GM23338 (cell line): Measurements from ENCODE around the gene SMAGP. TPM values are rescaled to one million over a fixed set of nuclear protein-coding genes. Genes with fewer than 3 reads are reported as not detected.

ENCODE experiments used
- ATAC-seq: fragments of 200-7000 bp; cut with Tn5 transposase; 3 replicates; pipeline ENCODE4 v1.9.1; 2020
- DNase-seq: peaks from one replicate; pipeline ENCODE4 v3.0.0-alpha.2; 2015; ENCODE audit warnings: low spot score
- H2AFZ ChIP-seq: fragments of 200-600 bp; sonication (generic); 2 replicates; pipeline ENCODE4 v1.8.0; 2016; ENCODE audit warnings: antibody characterized with exemption, mild to moderate bottlenecking, moderate library complexity
- H3F3A ChIP-seq: fragments of 200-600 bp; sonication (generic); replicated peaks from 2 replicates; pipeline ENCODE4 v1.8.0; 2017; ENCODE audit warnings: antibody characterized with exemption, mixed run types, low read depth
- H3K27ac ChIP-seq: fragments of 200-600 bp; sonication (generic); 2 replicates; pipeline ENCODE4 v1.6.1; 2016; ENCODE audit warnings: low read depth
- H3K27me3 ChIP-seq: fragments of 200-600 bp; sonication (generic); 2 replicates; pipeline ENCODE4 v1.8.0; 2016; ENCODE audit warnings: mild to moderate bottlenecking, mixed run types, moderate library complexity; ENCODE audit not compliant: insufficient read depth
- H3K36me3 ChIP-seq: fragments of 200-600 bp; sonication (generic); 2 replicates; pipeline ENCODE4 v1.8.0; 2016; ENCODE audit warnings: mild to moderate bottlenecking; ENCODE audit not compliant: insufficient read depth
- H3K4me1 ChIP-seq: fragments of 200-600 bp; sonication (generic); 2 replicates; pipeline ENCODE4 v1.8.0; 2016; ENCODE audit warnings: mild to moderate bottlenecking, moderate library complexity; ENCODE audit not compliant: insufficient read depth
- H3K4me2 ChIP-seq: fragments of 200-600 bp; sonication (generic); 2 replicates; pipeline ENCODE4 v1.7.1; 2017; ENCODE audit warnings: mixed run types
- H3K4me3 ChIP-seq: fragments of 200-600 bp; sonication (generic); 2 replicates; pipeline ENCODE4 v1.6.1; 2016; ENCODE audit warnings: mixed run types
- H3K79me2 ChIP-seq: fragments of 200-600 bp; sonication (generic); replicated peaks from 2 replicates; pipeline ENCODE4 v1.8.0; 2017; ENCODE audit warnings: mild to moderate bottlenecking; ENCODE audit not compliant: insufficient read depth
- H3K9me2 ChIP-seq: fragments of 200-600 bp; sonication (generic); 2 replicates; pipeline ENCODE4 v1.8.0; 2017; ENCODE audit not compliant: insufficient read depth
- H4K20me1 ChIP-seq: fragments of 200-600 bp; sonication (generic); replicated peaks from 2 replicates; pipeline ENCODE4 v1.8.0; 2017; ENCODE audit warnings: mild to moderate bottlenecking; ENCODE audit not compliant: insufficient read depth
- H3K27ac Mint-ChIP-seq: 2 replicates; pipeline ENCODE4 v1.8.0; 2020; ENCODE audit warnings: inconsistent platforms, mild to moderate bottlenecking, moderate library complexity, mixed read lengths
- H3K27me3 Mint-ChIP-seq: 3 replicates; pipeline ENCODE4 v1.8.0; 2022; ENCODE audit warnings: low read depth, mild to moderate bottlenecking, moderate library complexity, mixed read lengths, inconsistent platforms; ENCODE audit not compliant: insufficient read depth, poor library complexity
- H3K36me3 Mint-ChIP-seq: 3 replicates; pipeline ENCODE4 v1.8.0; 2021; ENCODE audit warnings: low read depth, mild to moderate bottlenecking, inconsistent platforms, moderate library complexity, mixed read lengths
- H3K4me1 Mint-ChIP-seq: 3 replicates; pipeline ENCODE4 v1.8.0; 2020; ENCODE audit warnings: mild to moderate bottlenecking, inconsistent platforms, mixed read lengths
- H3K4me3 Mint-ChIP-seq: 3 replicates; pipeline ENCODE4 v1.8.0; 2021; ENCODE audit warnings: moderate library complexity, mild to moderate bottlenecking, inconsistent platforms, mixed read lengths
- H3K9me3 Mint-ChIP-seq: 3 replicates; pipeline ENCODE4 v1.8.0; 2020; ENCODE audit warnings: moderate library complexity, mild to moderate bottlenecking, inconsistent platforms, mixed read lengths
- CREB1 ChIP-seq: fragments of 250-450 bp; sonication (Bioruptor Pico); IDR thresholded peaks from 2 replicates; pipeline ENCODE4 v1.5.0; 2020; ENCODE audit warnings: low read depth, mild to moderate bottlenecking, moderate library complexity
- EZH2 ChIP-seq: fragments of 200-600 bp; sonication (generic); IDR thresholded peaks from one replicate; pipeline ENCODE4 v1.8.0; 2017; ENCODE audit warnings: antibody characterized with exemption, mild to moderate bottlenecking, low read depth; ENCODE audit not compliant: unreplicated experiment
- EZH2phosphoT487 ChIP-seq: fragments of 200-600 bp; sonication (generic); IDR thresholded peaks from one replicate; pipeline ENCODE4 v1.8.1; 2018; ENCODE audit warnings: antibody characterized with exemption; ENCODE audit not compliant: unreplicated experiment
- JUNB ChIP-seq: IDR thresholded peaks from one replicate; pipeline ENCODE4 v1.6.1; 2016; ENCODE audit warnings: antibody characterized with exemption; ENCODE audit not compliant: unreplicated experiment
- NANOG ChIP-seq: IDR thresholded peaks from 2 replicates; pipeline ENCODE4 v1.6.1; 2016; ENCODE audit warnings: antibody characterized with exemption, borderline replicate concordance
- POLR2AphosphoS5 ChIP-seq: IDR thresholded peaks from 2 replicates; pipeline ENCODE4 v1.6.1; 2016; ENCODE audit warnings: antibody characterized with exemption, low read depth
- STAT1 ChIP-seq: IDR thresholded peaks from one replicate; pipeline ENCODE4 v1.6.1; 2016; ENCODE audit warnings: antibody characterized with exemption; ENCODE audit not compliant: unreplicated experiment
- ZNF114 ChIP-seq: fragments of 250-450 bp; sonication (Bioruptor Pico); IDR thresholded peaks from 2 replicates; pipeline ENCODE4 v1.5.0; 2020; ENCODE audit warnings: mild to moderate bottlenecking, moderate library complexity
- ZNF331 ChIP-seq: fragments of 250-450 bp; sonication (Bioruptor Pico); IDR thresholded peaks from 2 replicates; pipeline ENCODE4 v1.5.0; 2020; ENCODE audit warnings: low read depth, mild to moderate bottlenecking, moderate library complexity
- polyA plus RNA-seq: library from polyadenylated mRNA; unstranded; fragments of >200 nt; fragmentation: Nextera tagmentation; extraction: Ambion mirVana; gene quantifications from 2 replicates; pipeline ENCODE4 v1.2.1, GENCODE V29; 2016
- total RNA-seq: library from RNA; depleted of rRNA; stranded (reverse); fragments of >200 nt; shearing (Covaris generic); gene quantifications from 2 replicates; pipeline ENCODE4 v1.2.3, GENCODE V29; 2014
- TF ChIP-seq, protein P1 (sequence below): IDR thresholded peaks from one replicate; pipeline ENCODE4 v1.6.1; 2018; ENCODE audit warnings: antibody characterized with exemption; ENCODE audit not compliant: unreplicated experiment
- TF ChIP-seq, protein P2 (sequence below), 2 experiments: fragments of 200-600 bp in 1 of 2; sonication (generic) in 1 of 2; conservative IDR thresholded peaks; 2 replicates each; pipeline versions ENCODE4 v1.5.1 to v1.6.1; 2016 to 2017; ENCODE audit warnings: antibody characterized with exemption in 2 of 2, low read depth in 2 of 2, mild to moderate bottlenecking in 2 of 2, moderate library complexity in 1 of 2
- TF ChIP-seq, protein P3 (sequence below): IDR thresholded peaks from 2 replicates; pipeline ENCODE4 v1.6.1; 2016; ENCODE audit warnings: antibody characterized with exemption
- TF ChIP-seq, protein P4 (sequence below): fragments of 250-450 bp; sonication (Bioruptor Pico); IDR thresholded peaks from 2 replicates; pipeline ENCODE4 v1.5.0; 2020; ENCODE audit warnings: mild to moderate bottlenecking, moderate library complexity

The SMAGP gene
- total and polyA plus RNA-seq, 2 experiments from 2014 or later: 4.7 to 8.2 TPM

DNA sequence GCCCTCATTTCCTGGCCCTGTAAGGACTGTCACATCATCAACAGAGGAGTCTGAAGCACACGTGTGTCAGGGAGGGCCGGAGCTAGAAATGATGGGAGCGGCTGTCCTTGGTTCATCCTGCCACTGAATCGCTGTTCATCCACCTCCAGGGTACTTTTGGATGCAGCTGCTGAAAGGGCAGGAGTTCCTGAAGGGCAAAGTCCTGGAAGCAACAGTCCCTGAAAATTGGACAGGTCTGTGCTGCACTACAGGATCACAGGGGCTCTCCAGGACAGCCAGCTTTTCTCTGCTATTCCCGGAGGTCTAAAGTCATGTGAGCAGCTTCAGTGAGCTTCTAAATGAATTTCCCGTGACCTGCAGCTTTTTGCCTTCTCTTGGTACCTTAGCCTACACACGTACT is 70.1 kb downstream of the SMAGP start:
- DNase-seq: no peak
- no peaks in the 10 kb centered on the region for H3K9me2 ChIP-seq
- Mint-ChIP-seq H3K4me1 (no peaks in the 10 kb centered on the region; the same call in 2 of the 3 replicates), H3K36me3 (no peaks in the 10 kb centered on the region), H3K27me3 (peaks cover 9% of the 10 kb centered on the region), H3K4me3 (no peak overlapping the region), H3K9me3 (no peaks in the 10 kb centered on the region), H3K27ac (no peak overlapping the region)
- H3K36me3 ChIP-seq: no peaks in the 10 kb centered on the region
- no peak overlapping the region for H3K4me2 ChIP-seq
- no peaks in the 10 kb centered on the region for H3K4me1 ChIP-seq
- TF ChIP-seq POLR2AphosphoS5 (no peak), EZH2 (no peak), JUNB (no peak), NANOG (no peak), ZNF331 (CRISPR knock-in tag) (no peak), ZNF114 (CRISPR knock-in tag) (no peak), STAT1 (no peak), EZH2phosphoT487 (no peak), CREB1 (CRISPR knock-in tag) (no peak)
- TF ChIP-seq, protein P1, sequence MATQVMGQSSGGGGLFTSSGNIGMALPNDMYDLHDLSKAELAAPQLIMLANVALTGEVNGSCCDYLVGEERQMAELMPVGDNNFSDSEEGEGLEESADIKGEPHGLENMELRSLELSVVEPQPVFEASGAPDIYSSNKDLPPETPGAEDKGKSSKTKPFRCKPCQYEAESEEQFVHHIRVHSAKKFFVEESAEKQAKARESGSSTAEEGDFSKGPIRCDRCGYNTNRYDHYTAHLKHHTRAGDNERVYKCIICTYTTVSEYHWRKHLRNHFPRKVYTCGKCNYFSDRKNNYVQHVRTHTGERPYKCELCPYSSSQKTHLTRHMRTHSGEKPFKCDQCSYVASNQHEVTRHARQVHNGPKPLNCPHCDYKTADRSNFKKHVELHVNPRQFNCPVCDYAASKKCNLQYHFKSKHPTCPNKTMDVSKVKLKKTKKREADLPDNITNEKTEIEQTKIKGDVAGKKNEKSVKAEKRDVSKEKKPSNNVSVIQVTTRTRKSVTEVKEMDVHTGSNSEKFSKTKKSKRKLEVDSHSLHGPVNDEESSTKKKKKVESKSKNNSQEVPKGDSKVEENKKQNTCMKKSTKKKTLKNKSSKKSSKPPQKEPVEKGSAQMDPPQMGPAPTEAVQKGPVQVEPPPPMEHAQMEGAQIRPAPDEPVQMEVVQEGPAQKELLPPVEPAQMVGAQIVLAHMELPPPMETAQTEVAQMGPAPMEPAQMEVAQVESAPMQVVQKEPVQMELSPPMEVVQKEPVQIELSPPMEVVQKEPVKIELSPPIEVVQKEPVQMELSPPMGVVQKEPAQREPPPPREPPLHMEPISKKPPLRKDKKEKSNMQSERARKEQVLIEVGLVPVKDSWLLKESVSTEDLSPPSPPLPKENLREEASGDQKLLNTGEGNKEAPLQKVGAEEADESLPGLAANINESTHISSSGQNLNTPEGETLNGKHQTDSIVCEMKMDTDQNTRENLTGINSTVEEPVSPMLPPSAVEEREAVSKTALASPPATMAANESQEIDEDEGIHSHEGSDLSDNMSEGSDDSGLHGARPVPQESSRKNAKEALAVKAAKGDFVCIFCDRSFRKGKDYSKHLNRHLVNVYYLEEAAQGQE: no peak
- TF ChIP-seq, protein P2, sequence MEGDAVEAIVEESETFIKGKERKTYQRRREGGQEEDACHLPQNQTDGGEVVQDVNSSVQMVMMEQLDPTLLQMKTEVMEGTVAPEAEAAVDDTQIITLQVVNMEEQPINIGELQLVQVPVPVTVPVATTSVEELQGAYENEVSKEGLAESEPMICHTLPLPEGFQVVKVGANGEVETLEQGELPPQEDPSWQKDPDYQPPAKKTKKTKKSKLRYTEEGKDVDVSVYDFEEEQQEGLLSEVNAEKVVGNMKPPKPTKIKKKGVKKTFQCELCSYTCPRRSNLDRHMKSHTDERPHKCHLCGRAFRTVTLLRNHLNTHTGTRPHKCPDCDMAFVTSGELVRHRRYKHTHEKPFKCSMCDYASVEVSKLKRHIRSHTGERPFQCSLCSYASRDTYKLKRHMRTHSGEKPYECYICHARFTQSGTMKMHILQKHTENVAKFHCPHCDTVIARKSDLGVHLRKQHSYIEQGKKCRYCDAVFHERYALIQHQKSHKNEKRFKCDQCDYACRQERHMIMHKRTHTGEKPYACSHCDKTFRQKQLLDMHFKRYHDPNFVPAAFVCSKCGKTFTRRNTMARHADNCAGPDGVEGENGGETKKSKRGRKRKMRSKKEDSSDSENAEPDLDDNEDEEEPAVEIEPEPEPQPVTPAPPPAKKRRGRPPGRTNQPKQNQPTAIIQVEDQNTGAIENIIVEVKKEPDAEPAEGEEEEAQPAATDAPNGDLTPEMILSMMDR (conservative IDR thresholded peaks at IDR 0.05; ENCODE audit: low read depth in 2 of 2): no peak
- TF ChIP-seq, protein P3, sequence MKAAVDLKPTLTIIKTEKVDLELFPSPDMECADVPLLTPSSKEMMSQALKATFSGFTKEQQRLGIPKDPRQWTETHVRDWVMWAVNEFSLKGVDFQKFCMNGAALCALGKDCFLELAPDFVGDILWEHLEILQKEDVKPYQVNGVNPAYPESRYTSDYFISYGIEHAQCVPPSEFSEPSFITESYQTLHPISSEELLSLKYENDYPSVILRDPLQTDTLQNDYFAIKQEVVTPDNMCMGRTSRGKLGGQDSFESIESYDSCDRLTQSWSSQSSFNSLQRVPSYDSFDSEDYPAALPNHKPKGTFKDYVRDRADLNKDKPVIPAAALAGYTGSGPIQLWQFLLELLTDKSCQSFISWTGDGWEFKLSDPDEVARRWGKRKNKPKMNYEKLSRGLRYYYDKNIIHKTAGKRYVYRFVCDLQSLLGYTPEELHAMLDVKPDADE: no peak
- TF ChIP-seq, protein P4, sequence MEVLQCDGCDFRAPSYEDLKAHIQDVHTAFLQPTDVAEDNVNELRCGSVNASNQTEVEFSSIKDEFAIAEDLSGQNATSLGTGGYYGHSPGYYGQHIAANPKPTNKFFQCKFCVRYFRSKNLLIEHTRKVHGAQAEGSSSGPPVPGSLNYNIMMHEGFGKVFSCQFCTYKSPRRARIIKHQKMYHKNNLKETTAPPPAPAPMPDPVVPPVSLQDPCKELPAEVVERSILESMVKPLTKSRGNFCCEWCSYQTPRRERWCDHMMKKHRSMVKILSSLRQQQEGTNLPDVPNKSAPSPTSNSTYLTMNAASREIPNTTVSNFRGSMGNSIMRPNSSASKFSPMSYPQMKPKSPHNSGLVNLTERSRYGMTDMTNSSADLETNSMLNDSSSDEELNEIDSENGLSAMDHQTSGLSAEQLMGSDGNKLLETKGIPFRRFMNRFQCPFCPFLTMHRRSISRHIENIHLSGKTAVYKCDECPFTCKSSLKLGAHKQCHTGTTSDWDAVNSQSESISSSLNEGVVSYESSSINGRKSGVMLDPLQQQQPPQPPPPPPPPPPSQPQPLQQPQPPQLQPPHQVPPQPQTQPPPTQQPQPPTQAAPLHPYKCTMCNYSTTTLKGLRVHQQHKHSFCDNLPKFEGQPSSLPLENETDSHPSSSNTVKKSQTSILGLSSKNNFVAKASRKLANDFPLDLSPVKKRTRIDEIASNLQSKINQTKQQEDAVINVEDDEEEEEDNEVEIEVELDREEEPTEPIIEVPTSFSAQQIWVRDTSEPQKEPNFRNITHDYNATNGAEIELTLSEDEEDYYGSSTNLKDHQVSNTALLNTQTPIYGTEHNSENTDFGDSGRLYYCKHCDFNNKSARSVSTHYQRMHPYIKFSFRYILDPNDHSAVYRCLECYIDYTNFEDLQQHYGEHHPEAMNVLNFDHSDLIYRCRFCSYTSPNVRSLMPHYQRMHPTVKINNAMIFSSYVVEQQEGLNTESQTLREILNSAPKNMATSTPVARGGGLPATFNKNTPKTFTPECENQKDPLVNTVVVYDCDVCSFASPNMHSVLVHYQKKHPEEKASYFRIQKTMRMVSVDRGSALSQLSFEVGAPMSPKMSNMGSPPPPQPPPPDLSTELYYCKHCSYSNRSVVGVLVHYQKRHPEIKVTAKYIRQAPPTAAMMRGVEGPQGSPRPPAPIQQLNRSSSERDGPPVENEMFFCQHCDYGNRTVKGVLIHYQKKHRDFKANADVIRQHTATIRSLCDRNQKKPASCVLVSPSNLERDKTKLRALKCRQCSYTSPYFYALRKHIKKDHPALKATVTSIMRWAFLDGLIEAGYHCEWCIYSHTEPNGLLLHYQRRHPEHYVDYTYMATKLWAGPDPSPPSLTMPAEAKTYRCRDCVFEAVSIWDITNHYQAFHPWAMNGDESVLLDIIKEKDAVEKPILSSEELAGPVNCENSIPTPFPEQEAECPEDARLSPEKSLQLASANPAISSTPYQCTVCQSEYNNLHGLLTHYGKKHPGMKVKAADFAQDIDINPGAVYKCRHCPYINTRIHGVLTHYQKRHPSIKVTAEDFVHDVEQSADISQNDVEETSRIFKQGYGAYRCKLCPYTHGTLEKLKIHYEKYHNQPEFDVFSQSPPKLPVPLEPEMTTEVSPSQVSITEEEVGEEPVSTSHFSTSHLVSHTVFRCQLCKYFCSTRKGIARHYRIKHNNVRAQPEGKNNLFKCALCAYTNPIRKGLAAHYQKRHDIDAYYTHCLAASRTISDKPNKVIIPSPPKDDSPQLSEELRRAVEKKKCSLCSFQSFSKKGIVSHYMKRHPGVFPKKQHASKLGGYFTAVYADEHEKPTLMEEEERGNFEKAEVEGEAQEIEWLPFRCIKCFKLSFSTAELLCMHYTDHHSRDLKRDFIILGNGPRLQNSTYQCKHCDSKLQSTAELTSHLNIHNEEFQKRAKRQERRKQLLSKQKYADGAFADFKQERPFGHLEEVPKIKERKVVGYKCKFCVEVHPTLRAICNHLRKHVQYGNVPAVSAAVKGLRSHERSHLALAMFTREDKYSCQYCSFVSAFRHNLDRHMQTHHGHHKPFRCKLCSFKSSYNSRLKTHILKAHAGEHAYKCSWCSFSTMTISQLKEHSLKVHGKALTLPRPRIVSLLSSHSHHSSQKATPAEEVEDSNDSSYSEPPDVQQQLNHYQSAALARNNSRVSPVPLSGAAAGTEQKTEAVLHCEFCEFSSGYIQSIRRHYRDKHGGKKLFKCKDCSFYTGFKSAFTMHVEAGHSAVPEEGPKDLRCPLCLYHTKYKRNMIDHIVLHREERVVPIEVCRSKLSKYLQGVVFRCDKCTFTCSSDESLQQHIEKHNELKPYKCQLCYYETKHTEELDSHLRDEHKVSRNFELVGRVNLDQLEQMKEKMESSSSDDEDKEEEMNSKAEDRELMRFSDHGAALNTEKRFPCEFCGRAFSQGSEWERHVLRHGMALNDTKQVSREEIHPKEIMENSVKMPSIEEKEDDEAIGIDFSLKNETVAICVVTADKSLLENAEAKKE: no peak
- no peak overlapping the region for H2AFZ ChIP-seq
- no peaks in the 10 kb centered on the region for H4K20me1 ChIP-seq
- H3K4me3 ChIP-seq: no peak overlapping the region
- no peaks in the 10 kb centered on the region for H3K79me2 ChIP-seq
- ATAC-seq: no peak
- no peaks in the 10 kb centered on the region for H3K27me3 ChIP-seq
- no peaks in the 10 kb centered on the region for H3F3A ChIP-seq
- no peak overlapping the region for H3K27ac ChIP-seq
